ENCODE measurements around the gene NMNAT2. TPM values are rescaled to one million over a fixed set of nuclear protein-coding genes. Genes with fewer than 3 reads are reported as not detected.
A peak's percentile ranks its signal among the peaks of the same experiment; 100 is the strongest.

NMNAT2 gene
- total RNA-seq, result 1 to 10 TPM in 1 of 2 donors, under 1 TPM in 1; 0.27 to 1.4 TPM

DNA sequence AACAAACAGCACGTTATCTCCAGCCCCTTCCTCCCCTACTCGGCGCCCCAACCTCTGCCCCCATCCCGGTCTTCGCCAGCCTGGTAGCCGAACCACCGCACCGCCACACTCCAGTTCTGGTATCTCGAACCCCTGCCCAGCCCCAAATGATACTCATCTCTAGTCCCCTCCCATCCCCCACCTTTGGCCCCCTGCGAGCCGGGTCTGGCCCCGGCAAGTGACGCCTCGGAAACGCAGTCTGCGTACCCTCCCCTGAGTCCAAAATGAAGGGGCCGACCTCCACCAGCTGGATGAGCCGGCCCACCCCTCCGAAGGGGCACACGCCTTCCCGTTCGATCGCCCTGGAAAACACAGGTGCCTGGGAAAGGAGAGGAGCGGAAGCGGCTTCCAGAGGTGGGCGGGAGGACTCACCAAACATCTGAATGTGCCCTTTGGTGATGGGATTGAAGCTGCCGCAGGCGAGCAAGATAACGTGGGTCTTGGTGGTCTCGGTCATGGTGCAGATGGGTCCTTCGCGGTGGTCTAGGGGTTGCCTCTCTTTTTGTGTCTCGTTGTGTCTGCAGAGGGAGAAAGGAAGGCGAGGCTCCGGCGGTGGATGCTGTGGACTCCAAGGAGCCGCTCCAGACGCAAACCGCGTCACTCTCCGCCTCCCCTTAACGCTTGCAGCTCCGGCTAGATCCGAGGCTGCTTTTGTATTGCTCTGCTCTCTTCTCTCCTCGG is at the start of gene NMNAT2:
NMNAT2 (minus strand) TSS at position 609 of the 720 bp plus-strand sequence; CDS start at position 496, 113 bp downstream.
- H3K27me3 ChIP-seq, result peaks cover 49% of the 10 kb centered on the region
- no peak within 1 kb of the TSS for H3K27ac ChIP-seq
- H3K9ac ChIP-seq (ENCODE audit: low read depth in 2 of 2, low read length in 2 of 2), result no peak within 1 kb of the TSS
- no peak within 1 kb of the TSS for H3K4me3 ChIP-seq
- H3K36me3 ChIP-seq, result no peaks in the 10 kb centered on the region
- H3K4me1 ChIP-seq, result peaks cover 3% of the 10 kb centered on the region
- H3K9me3 ChIP-seq, result no peaks in the 10 kb centered on the region
- no peak for TF ChIP-seq CTCF (IDR thresholded peaks at IDR 0.05)
- no peak for DNase-seq
- intact Hi-C loops (cut with DNase I), result no loop called here

DNA sequence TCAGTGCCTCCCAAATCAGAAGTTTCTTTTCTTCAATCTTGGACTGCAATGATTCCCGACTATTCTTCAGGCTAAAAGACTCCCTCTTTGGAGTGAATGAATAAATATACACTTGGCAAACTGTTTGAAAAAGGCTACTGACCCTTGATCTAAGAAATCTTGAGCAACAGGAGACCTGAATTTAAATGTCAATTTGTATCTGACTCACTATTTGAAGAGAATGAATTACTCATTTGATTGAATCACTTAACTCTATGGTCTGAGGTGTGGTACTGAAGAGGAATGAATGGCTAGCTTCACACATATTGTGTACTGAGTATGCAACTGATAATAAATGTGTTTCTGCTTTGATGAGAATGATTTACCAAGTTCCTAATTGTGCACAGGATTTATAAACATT is 49.5 kb upstream of the NMNAT2 start:
- Histone ChIP-seq H3K9me3 (no peaks in the 10 kb centered on the region), H3K36me3 (no peaks in the 10 kb centered on the region), H3K27me3 (no peaks in the 10 kb centered on the region), H3K4me3 (no peak overlapping the region), H3K4me1 (no peaks in the 10 kb centered on the region), H3K9ac (ENCODE audit: low read depth in 2 of 2, low read length in 2 of 2) (peak overlapping the region in 1 of 2 donors; percentile 10), H3K27ac (peak overlapping the region; percentile 66)
- DNase-seq, result no peak
- no peak for TF ChIP-seq CTCF (IDR thresholded peaks at IDR 0.05)
- intact Hi-C loops (cut with DNase I), result loop anchor here (5.0 kb wide), 1 partner anchor 155 kb away; no protein-coding TSS in a partner anchor

DNA sequence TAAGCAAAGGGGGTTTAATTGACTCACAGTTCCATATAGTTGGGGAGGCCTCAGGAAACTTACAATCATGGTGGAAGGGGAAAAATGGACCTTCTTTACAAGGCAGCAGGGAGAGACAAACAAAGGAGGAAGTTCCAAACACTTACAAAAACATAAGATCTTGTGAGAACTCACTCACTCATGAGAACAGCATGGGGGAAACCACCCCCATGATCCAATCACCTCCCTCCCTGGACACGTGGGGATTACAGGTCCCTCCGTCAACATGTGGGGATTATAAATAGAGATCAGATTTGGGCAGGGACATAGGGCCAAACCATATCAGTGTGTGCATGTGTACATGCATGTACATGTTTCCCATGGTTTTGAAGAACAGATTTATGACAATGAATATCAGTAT is 48.6 kb upstream of the NMNAT2 start:
- peak; percentile 24 for DNase-seq
- no peak for TF ChIP-seq CTCF (IDR thresholded peaks at IDR 0.05)
- Histone ChIP-seq H3K4me3 (no peak overlapping the region), H3K27ac (peak overlapping the region; percentile 34), H3K27me3 (no peaks in the 10 kb centered on the region), H3K36me3 (no peaks in the 10 kb centered on the region), H3K9me3 (no peaks in the 10 kb centered on the region), H3K9ac (ENCODE audit: low read depth in 2 of 2, low read length in 2 of 2) (no peak overlapping the region), H3K4me1 (no peaks in the 10 kb centered on the region)
- intact Hi-C loops (cut with DNase I), result loop anchor here (5.0 kb wide), 1 partner anchor 156 kb away; no protein-coding TSS in a partner anchor

DNA sequence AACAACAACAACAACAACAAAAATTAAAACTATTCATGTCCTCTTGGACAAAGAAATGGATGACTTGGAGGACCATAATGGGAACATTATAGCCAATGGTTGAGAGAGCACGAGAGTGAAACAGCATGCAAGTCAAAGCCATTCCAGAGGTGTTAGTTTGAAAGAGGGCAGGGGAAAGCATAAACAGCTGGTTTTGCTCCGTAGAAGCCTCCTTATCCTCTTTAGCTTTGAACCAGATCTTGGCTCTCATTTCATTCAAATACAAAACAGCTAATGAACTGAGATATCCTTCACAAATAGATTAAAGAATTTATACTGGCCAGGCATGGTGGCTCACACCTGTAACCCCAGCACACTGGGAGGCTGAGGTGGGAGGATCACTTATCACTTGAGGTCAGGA is 45.4 kb upstream of the NMNAT2 start:
- no peak overlapping the region for H3K4me3 ChIP-seq
- H3K36me3 ChIP-seq, result no peaks in the 10 kb centered on the region
- TF ChIP-seq CTCF (IDR thresholded peaks at IDR 0.05), result no peak
- H3K27me3 ChIP-seq, result no peaks in the 10 kb centered on the region
- H3K4me1 ChIP-seq, result peaks cover 8% of the 10 kb centered on the region
- H3K9me3 ChIP-seq, result no peaks in the 10 kb centered on the region
- H3K9ac ChIP-seq (ENCODE audit: low read depth in 2 of 2, low read length in 2 of 2), result no peak overlapping the region
- no peak overlapping the region for H3K27ac ChIP-seq
- no peak for DNase-seq
- intact Hi-C loops (cut with DNase I), result no loop called here

- peak; percentile 58 for DNase-seq
- no peaks in the 10 kb centered on the region for H3K27me3 ChIP-seq
- H3K9ac ChIP-seq (ENCODE audit: low read depth in 2 of 2, low read length in 2 of 2), result no peak overlapping the region
- no peak for TF ChIP-seq CTCF (IDR thresholded peaks at IDR 0.05)
- H3K4me3 ChIP-seq, result no peak overlapping the region
- no peaks in the 10 kb centered on the region for H3K9me3 ChIP-seq
- H3K4me1 ChIP-seq, result peaks cover 8% of the 10 kb centered on the region
- no peak overlapping the region for H3K27ac ChIP-seq
- H3K36me3 ChIP-seq, result no peaks in the 10 kb centered on the region
- intact Hi-C loops (cut with DNase I), result no loop called here
Observed at GRCh38 chr1:183461350-183461749, 43.2 kb upstream of the NMNAT2 start.

Measured in colonic mucosa (tissue), 4 donors.